HCT116 (cell line): ENCODE data around the gene SERPINF2. TPM values are rescaled to one million over a fixed set of nuclear protein-coding genes. Genes with fewer than 3 reads are reported as not detected.
"Not testable (repeated sequence)": the region's sequence is repeated elsewhere in the genome, so short reads cannot be mapped to it uniquely, and the experiment has no call there.

Experiments
- ATAC-seq: fragments of 200-7000 bp; cut with Tn5 transposase; 2 replicates; pipeline ENCODE4 v1.9.1; 2020; ENCODE audit warnings: mild to moderate bottlenecking, moderate library complexity
- BruUV-seq: library from RNA; stranded (reverse); fragments of 400-500 nt; replicated peaks from 2 replicates; lab custom pipeline; 2021; lab: Mats Ljungman, UMichigan
- CTCF ChIA-PET: fragments of 300-600 bp; sonication (Branson Sonifier 250); formaldehyde crosslinking; loops from one replicate; lab custom pipeline; 2021; ENCODE audit warnings: antibody characterized with exemption; lab: Charles Lee
- POLR2A ChIA-PET: fragments of 300-600, 350-600 bp; sonication (Branson Sonifier 250); formaldehyde crosslinking; loops from one replicate; lab custom pipeline; 2021; ENCODE audit warnings: antibody characterized with exemption; lab: Charles Lee
- RAD21 ChIA-PET, 2 experiments: fragments of 300-600 bp; sonication (Branson Sonifier 250); formaldehyde crosslinking; loops; one replicate each; lab custom pipeline; 2023; ENCODE audit warnings: low total read pairs in 2 of 2; ENCODE audit not compliant: uncharacterized antibody in 2 of 2, unreplicated experiment in 2 of 2, low non-redundant PET in 1 of 2; lab: Charles Lee
- DNase-seq: peaks from one replicate; pipeline ENCODE4 v3.0.0-alpha.2; 2010; ENCODE audit warnings: low read depth, low spot score
- H2AFZ ChIP-seq: fragments of 200-600 bp; shearing (Covaris generic), sonication (generic); 2 replicates; pipeline ENCODE4 v1.6.1; 2017; ENCODE audit warnings: low read depth, mixed run types, mixed read lengths, antibody characterized with exemption, low read length; ENCODE audit not compliant: poor library complexity, severe bottlenecking
- H3K27ac ChIP-seq: 2 replicates; pipeline ENCODE4 v1.5.1; 2012; ENCODE audit warnings: low read depth, low read length
- H3K27me3 ChIP-seq: fragments of 200-600 bp; sonication (generic); 2 replicates; pipeline ENCODE4 v1.6.1; 2016; ENCODE audit warnings: mixed run types, low read length, mixed read lengths; ENCODE audit not compliant: insufficient read depth
- H3K36me3 ChIP-seq, 2 experiments: fragments of 200-500 bp in 1 of 2; fragments of 200-600 bp in 1 of 2; sonication (Bioruptor generic) in 1 of 2; sonication (generic) in 1 of 2; 2 replicates each; pipeline versions ENCODE4 v1.5.1 to v1.6.1; 2014 to 2016; ENCODE audit warnings: low read length in 2 of 2, inconsistent platforms in 1 of 2, mixed read lengths in 1 of 2, mixed run types in 1 of 2; ENCODE audit not compliant: insufficient read depth in 2 of 2, control insufficient read depth in 1 of 2
- H3K4me1 ChIP-seq, 2 experiments: fragments of 200-600 bp in 1 of 2; sonication (generic) in 1 of 2; 2 replicates each; pipeline versions ENCODE4 v1.5.1 to v1.6.1; 2012 to 2017; ENCODE audit warnings: low read length in 2 of 2, inconsistent platforms in 1 of 2, mild to moderate bottlenecking in 1 of 2, mixed read lengths in 1 of 2, mixed run types in 1 of 2, moderate library complexity in 1 of 2; ENCODE audit not compliant: insufficient read depth in 2 of 2, control insufficient read depth in 1 of 2
- H3K4me2 ChIP-seq: fragments of 200-600 bp; sonication (generic); 2 replicates; pipeline ENCODE4 v1.6.1; 2017; ENCODE audit warnings: mixed run types, low read length, mixed read lengths
- H3K4me3 ChIP-seq, 2 experiments: fragments of 200-600 bp in 1 of 2; sonication (generic) in 1 of 2; replicated peaks in 1 of 2; 2 replicates each; pipeline ENCODE4 v1.5.1; 2011 to 2016; ENCODE audit warnings: low read length in 2 of 2, control low read depth in 1 of 2, low read depth in 1 of 2, mild to moderate bottlenecking in 1 of 2, mixed read lengths in 1 of 2, mixed run types in 1 of 2
- H3K79me2 ChIP-seq: fragments of 200-600 bp; sonication (generic); 2 replicates; pipeline ENCODE4 v1.6.1; 2017; ENCODE audit warnings: mild to moderate bottlenecking, mixed run types, low read length, moderate library complexity, mixed read lengths; ENCODE audit not compliant: insufficient read depth
- H3K9ac ChIP-seq: fragments of 200-600 bp; sonication (generic); 2 replicates; pipeline ENCODE4 v1.6.1; 2016; ENCODE audit warnings: low read length, mixed read lengths
- H3K9me2 ChIP-seq: fragments of 200-600 bp; sonication (generic), shearing (Covaris generic); 2 replicates; pipeline ENCODE4 v1.6.1; 2017; ENCODE audit warnings: mixed run types, mild to moderate bottlenecking, moderate library complexity; ENCODE audit not compliant: insufficient read depth
- H3K9me3 ChIP-seq, 2 experiments: fragments of 200-500 bp in 1 of 2; fragments of 200-600 bp in 1 of 2; sonication (Bioruptor generic) in 1 of 2; sonication (generic) in 1 of 2; 2 replicates each; pipeline ENCODE4 v1.6.1; 2014 to 2017; ENCODE audit warnings: low read length in 2 of 2, mixed read lengths in 2 of 2, inconsistent platforms in 1 of 2, low read depth in 1 of 2, mild to moderate bottlenecking in 1 of 2, mixed run types in 1 of 2, moderate library complexity in 1 of 2; ENCODE audit not compliant: control insufficient read depth in 1 of 2, insufficient read depth in 1 of 2
- H4K20me1 ChIP-seq: fragments of 200-600 bp; sonication (generic), shearing (Covaris generic); 2 replicates; pipeline ENCODE4 v1.6.1; 2017; ENCODE audit warnings: mixed run types, mild to moderate bottlenecking, moderate library complexity; ENCODE audit not compliant: insufficient read depth
- ATF3 ChIP-seq: IDR thresholded peaks from 2 replicates; pipeline ENCODE4 v1.6.1; 2012
- CBX3 ChIP-seq: IDR thresholded peaks from 2 replicates; pipeline ENCODE4 v1.6.1; 2012; ENCODE audit warnings: low read depth
- CEBPB ChIP-seq: IDR thresholded peaks from 2 replicates; pipeline ENCODE4 v1.6.1; 2012; ENCODE audit warnings: low read depth
- EGR1 ChIP-seq: IDR thresholded peaks from 2 replicates; pipeline ENCODE4 v1.6.1; 2012; ENCODE audit warnings: low read depth
- JUND ChIP-seq: IDR thresholded peaks from 2 replicates; pipeline ENCODE4 v1.6.1; 2012
- POLR2AphosphoS5 ChIP-seq: IDR thresholded peaks from 2 replicates; pipeline ENCODE4 v1.6.1; 2011; ENCODE audit warnings: mild to moderate bottlenecking, low read depth, low read length, moderate library complexity
- SIN3A ChIP-seq: IDR thresholded peaks from 2 replicates; pipeline ENCODE4 v1.6.1; 2012; ENCODE audit warnings: low read depth
- SP1 ChIP-seq: IDR thresholded peaks from 2 replicates; pipeline ENCODE4 v1.6.1; 2012; ENCODE audit warnings: low read depth
- YY1 ChIP-seq: IDR thresholded peaks from 2 replicates; pipeline ENCODE4 v1.6.1; 2011; ENCODE audit warnings: low read length, low read depth, moderate library complexity, mild to moderate bottlenecking; ENCODE audit not compliant: insufficient replicate concordance; ENCODE audit errors: extremely low read depth
- ZFX ChIP-seq: fragments of 450-650 bp; IDR thresholded peaks from 2 replicates; pipeline ENCODE4 v1.6.1; 2017
- intact Hi-C: fragments of 100-400 bp; cut with micrococcal nuclease; formaldehyde crosslinking; loops from 2 replicates; pipeline ENCODE4 v1.10.0; 2022
- total RNA-seq: library from RNA; stranded (reverse); gene quantifications from one replicate; pipeline ENCODE4 v1.2.1, GENCODE V29; 2021; ENCODE audit not compliant: unreplicated experiment

The SERPINF2 gene
- total RNA-seq, 1 experiment from 2014 or later: 2.5 TPM

GRCh38 chr17:1764284-1764683, 21.6 kb downstream of the SERPINF2 start:
- H3K4me2 ChIP-seq: no peak overlapping the region

GRCh38 chr17:1764705-1765104, 22.0 kb downstream of the SERPINF2 start:
- CTCF ChIA-PET, H3K9ac ChIP-seq, POLR2A ChIA-PET, ATAC-seq, H3K27ac ChIP-seq, H2AFZ ChIP-seq, H3K9me3 ChIP-seq, H3K27me3 ChIP-seq, H3K79me2 ChIP-seq, H4K20me1 ChIP-seq, H3K36me3 ChIP-seq, RAD21 ChIA-PET, DNase-seq, H3K4me2 ChIP-seq, H3K4me3 ChIP-seq, BruUV-seq, H3K9me2 ChIP-seq: not testable (repeated sequence)
- intact Hi-C loops: loop anchor here (5.0 kb wide), 1 partner anchor 42 kb away; the partner anchor contains the start of gene WDR81
- peaks cover 2 to 16% of the 10 kb centered on the region in 2 experiments; a peak in 3 of 4 replicates for H3K4me1 ChIP-seq

More at GRCh38 chr17:1764284-1764683, 21.6 kb downstream of the SERPINF2 start:
- H3K4me3 ChIP-seq: no peak overlapping the region
- H3K79me2 ChIP-seq: no peaks in the 10 kb centered on the region
- no peaks in the 10 kb centered on the region for H3K36me3 ChIP-seq
- H4K20me1 ChIP-seq: no peaks in the 10 kb centered on the region
- no peak for TF ChIP-seq ATF3
- no peak for TF ChIP-seq CEBPB
- no peak for TF ChIP-seq POLR2AphosphoS5
- no peak for TF ChIP-seq SIN3A
- TF ChIP-seq EGR1: no peak
- no peak for TF ChIP-seq YY1
- TF ChIP-seq CBX3: no peak
- no peak for TF ChIP-seq ZFX
- TF ChIP-seq JUND: no peak
- no peak for TF ChIP-seq SP1
- TF ChIP-seq, all 23 proteins: peak for 0
- ChIA-PET POLR2A (no interaction called here), CTCF (no interaction called here), RAD21 (interaction anchor here in 1 of 2 experiments (0.7 kb wide), 1 partner anchor 115 kb away, joined by 4 read pairs; no protein-coding TSS in a partner anchor)
- H3K27me3 ChIP-seq: no peaks in the 10 kb centered on the region
- ATAC-seq: no peak
- no TSS peak for BruUV-seq
- H3K27ac ChIP-seq: no peak overlapping the region
- no peak overlapping the region for H3K9ac ChIP-seq
- no peaks in the 10 kb centered on the region for H3K9me3 ChIP-seq
- no peaks in the 10 kb centered on the region for H3K9me2 ChIP-seq
- intact Hi-C loops: no loop called here
- H3K4me1 ChIP-seq: peaks cover 2 to 16% of the 10 kb centered on the region in 2 experiments; a peak in 3 of 4 replicates
- H2AFZ ChIP-seq: no peak overlapping the region
- no peak for DNase-seq
